K562 (cell line): Measurements from ENCODE around the gene BST1. TPM values are rescaled to one million over a fixed set of nuclear protein-coding genes. Genes with fewer than 3 reads are reported as not detected.
A peak's percentile ranks its signal among the peaks of the same experiment; 100 is the strongest.

ENCODE experiments used
- CBFB ChIP-seq: sonication (generic); formaldehyde crosslinking; IDR thresholded peaks from 2 replicates; pipeline ENCODE4 v1.4.0; 2020; ENCODE audit warnings: mild to moderate bottlenecking, missing genetic modification reagents
- CHCHD3 ChIP-seq: fragments of 250-450 bp; sonication (Bioruptor Pico); IDR thresholded peaks from 2 replicates; pipeline ENCODE4 v2.1.2; 2022; ENCODE audit warnings: mild to moderate bottlenecking
- GTF2F1 ChIP-seq: IDR thresholded peaks from 2 replicates; pipeline ENCODE4 v1.6.1; 2011; ENCODE audit warnings: low read depth, low read length, improper control_type of control experiment
- HDAC1 ChIP-seq, 2 experiments: fragments of 450-650 bp; IDR thresholded peaks; 2 replicates each; pipeline ENCODE4 v1.6.1; 2016 to 2017; ENCODE audit warnings: inconsistent platforms in 1 of 2, mild to moderate bottlenecking in 1 of 2, moderate library complexity in 1 of 2
- HDAC8 ChIP-seq: fragments of 450-650 bp; IDR thresholded peaks from 2 replicates; pipeline ENCODE4 v1.6.1; 2016; ENCODE audit warnings: mild to moderate bottlenecking, missing genetic modification characterization, moderate library complexity, missing compliant biosample characterization
- IRF2 ChIP-seq: sonication (generic); formaldehyde crosslinking; IDR thresholded peaks from 2 replicates; pipeline ENCODE4 v1.8.1; 2022; ENCODE audit warnings: mild to moderate bottlenecking, missing genetic modification reagents
- KLF6 ChIP-seq: fragments of 250-450 bp; sonication (Bioruptor Pico); IDR thresholded peaks from 2 replicates; pipeline ENCODE4 v1.4.0; 2020; ENCODE audit warnings: mild to moderate bottlenecking, moderate library complexity, borderline replicate concordance
- L3MBTL2 ChIP-seq: fragments of 450-650 bp; IDR thresholded peaks from 2 replicates; pipeline ENCODE4 v1.6.1; 2016; ENCODE audit warnings: mild to moderate bottlenecking, moderate library complexity
- MCM5 ChIP-seq: fragments of 450-650 bp; IDR thresholded peaks from 2 replicates; pipeline ENCODE4 v1.6.1; 2016; ENCODE audit warnings: low read depth
- MTA2 ChIP-seq: fragments of 450-650 bp; IDR thresholded peaks from 2 replicates; pipeline ENCODE4 v1.6.1; 2016; ENCODE audit warnings: low read depth
- NBN ChIP-seq: fragments of 450-650 bp; IDR thresholded peaks from 2 replicates; pipeline ENCODE4 v1.6.1; 2016; ENCODE audit warnings: low read depth, mild to moderate bottlenecking
- PHF20 ChIP-seq: fragments of 450-650 bp; IDR thresholded peaks from 2 replicates; pipeline ENCODE4 v1.6.1; 2018; ENCODE audit not compliant: partially characterized antibody
- POLR3A ChIP-seq: IDR thresholded peaks from 2 replicates; pipeline ENCODE4 v1.6.1; 2011; ENCODE audit warnings: borderline replicate concordance, mild to moderate bottlenecking, moderate library complexity; ENCODE audit not compliant: insufficient read length, insufficient read depth; ENCODE audit errors: extremely low read depth
- RHOXF2B ChIP-seq: fragments of 250-450 bp; sonication (Bioruptor Pico); conservative IDR thresholded peaks from 2 replicates; pipeline ENCODE4 v1.5.1; 2021
- RNF2 ChIP-seq: sonication (generic); IDR thresholded peaks from 2 replicates; pipeline ENCODE4 v1.6.1; 2016
- SIN3B ChIP-seq: fragments of 450-650 bp; IDR thresholded peaks from 2 replicates; pipeline ENCODE4 v1.6.1; 2017; ENCODE audit warnings: low read depth, mild to moderate bottlenecking, moderate library complexity
- SLC30A9 ChIP-seq: fragments of 250-450 bp; sonication (Bioruptor Pico); IDR thresholded peaks from 2 replicates; pipeline ENCODE4 v1.8.0; 2022; ENCODE audit warnings: mild to moderate bottlenecking, moderate library complexity
- SMARCA4 ChIP-seq: fragments of 450-650 bp; IDR thresholded peaks from 2 replicates; pipeline ENCODE4 v1.6.1; 2016
- SNRNP70 ChIP-seq: fragments of 200-400 bp; formaldehyde crosslinking; optimal IDR thresholded peaks from 2 replicates; pipeline ENCODE3; 2017; ENCODE audit warnings: low read depth, low read length
- SREBF1 ChIP-seq: fragments of 150-350 bp; IDR thresholded peaks from 2 replicates; pipeline ENCODE4 v1.6.1; 2014; ENCODE audit warnings: antibody characterized with exemption, low read depth, low read length, borderline replicate concordance
- SRSF3 ChIP-seq: fragments of 200-400 bp; formaldehyde crosslinking; IDR thresholded peaks from 2 replicates; pipeline ENCODE4 v1.6.1; 2016; ENCODE audit warnings: mild to moderate bottlenecking, low read length, moderate library complexity; ENCODE audit not compliant: insufficient read depth
- THRAP3 ChIP-seq: fragments of 450-650 bp; IDR thresholded peaks from 2 replicates; pipeline ENCODE4 v1.6.1; 2016; ENCODE audit warnings: mild to moderate bottlenecking, inconsistent platforms, borderline replicate concordance
- ZBTB5 ChIP-seq: fragments of 450-650 bp; IDR thresholded peaks from 2 replicates; pipeline ENCODE4 v1.6.1; 2017; ENCODE audit warnings: antibody characterized with exemption
- ZNF143 ChIP-seq: sonication (generic); formaldehyde crosslinking; IDR thresholded peaks from 2 replicates; pipeline ENCODE4 v1.9.0; 2022; ENCODE audit warnings: mild to moderate bottlenecking, missing genetic modification reagents
- ZNF23 ChIP-seq: fragments of 250-450 bp; sonication (Bioruptor Pico); IDR thresholded peaks from 2 replicates; pipeline ENCODE4 v1.4.0; 2020; ENCODE audit warnings: mild to moderate bottlenecking
- ZNF24 ChIP-seq: fragments of 450-650 bp; IDR thresholded peaks from 2 replicates; pipeline ENCODE4 v1.6.1; 2016
- ZNF280B ChIP-seq: fragments of 250-450 bp; sonication (Bioruptor Pico); IDR thresholded peaks from 2 replicates; pipeline ENCODE4 v1.5.1; 2021; ENCODE audit warnings: mild to moderate bottlenecking
- ZNF507 ChIP-seq: conservative IDR thresholded peaks from 2 replicates; pipeline ENCODE4 v1.6.1; 2017; ENCODE audit warnings: missing genetic modification characterization, missing compliant biosample characterization
- polyA plus RNA-seq, 8 experiments: library from polyadenylated mRNA; depleted of rRNA in 4 of 8; stranded (reverse) in 5 of 8; unstranded in 3 of 8; fragments of >200 nt; fragmentation: Nextera tagmentation in 2 of 8; fragmentation: Illumina TruSeq in 1 of 8; extraction: Ambion mirVana in 2 of 8; extraction: Trizol in 1 of 8; gene quantifications; 2 replicates each; pipeline versions ENCODE4 v1.2.1 to v1.2.3, GENCODE V29; 2011 to 2014; ENCODE audit warnings: inconsistent platforms in 1 of 8, missing spikeins in 1 of 8
- total RNA-seq, 7 experiments: library from RNA; depleted of rRNA in 6 of 7; stranded (reverse); fragments of >200 nt in 6 of 7; fragmentation: Illumina TruSeq in 2 of 7; extraction: Trizol in 2 of 7; gene quantifications; 2 replicates each; pipeline versions ENCODE4 v1.2.1 to v1.2.3, GENCODE V29; 2011 to 2021; ENCODE audit warnings: low replicate concordance in 1 of 7

Gene BST1
- total and polyA plus RNA-seq, 9 of the 15 experiments (the other 6 are each of a cell fraction or from before 2014, with no cell fraction given) = 0.04 to 0.38 (median 0.07) TPM; not detected in 6

- TF ChIP-seq HDAC8 (peak; percentile 86), PHF20 (peak; percentile 72), GTF2F1 (no peak), CBFB (no peak), ZNF280B (CRISPR knock-in tag) (no peak), NBN (no peak), HDAC1 (IDR thresholded peaks at IDR 0.05) (no peak), SNRNP70 (no peak), CHCHD3 (no peak), ZNF24 (no peak), SLC30A9 (CRISPR knock-in tag) (no peak), SRSF3 (no peak), SMARCA4 (no peak), MTA2 (no peak), RHOXF2B (CRISPR knock-in tag) (no peak), SIN3B (no peak), KLF6 (CRISPR knock-in tag) (peak; percentile 76; the same call in 1 of the 2 replicates), MCM5 (no peak), ZNF507 (tag) (no peak), THRAP3 (no peak), ZNF23 (CRISPR knock-in tag) (peak; percentile 60; the same call in 1 of the 2 replicates), L3MBTL2 (peak; percentile 96), ZNF143 (no peak), SREBF1 (no peak), ZBTB5 (no peak), RNF2 (no peak), POLR3A (no peak), IRF2 (CRISPR knock-in tag) (no peak)
Measured at GRCh38 chr4:15655223-15656037, 47.4 kb upstream of the BST1 start, which contains the start of gene FBXL5 (continued).
